ENCODE measurements around the gene OPA1. TPM values are rescaled to one million over a fixed set of nuclear protein-coding genes. Genes with fewer than 3 reads are reported as not detected.

The OPA1 gene
- total RNA-seq, 1 donor from 2014 or later, result 54.6 TPM

GRCh38 chr3:193729088-193729465 lies 136.1 kb downstream of the OPA1 start:
- Mint-ChIP-seq H3K9me3 (ENCODE audit: low read depth) (no peaks in the 10 kb centered on the region), H3K4me1 (ENCODE audit: low read depth) (peaks cover 5% of the 10 kb centered on the region), H3K4me3 (ENCODE audit: unreplicated experiment) (no peak overlapping the region), H3K36me3 (ENCODE audit: low read depth) (peaks cover 2% of the 10 kb centered on the region), H3K27me3 (ENCODE audit: low read depth) (peaks cover 27% of the 10 kb centered on the region), H3K27ac (ENCODE audit: unreplicated experiment) (no peak overlapping the region)
- DNase-seq (ENCODE audit: low spot score), result no peak
- TF ChIP-seq CTCF (IDR thresholded peaks at IDR 0.05), result no peak

DNA sequence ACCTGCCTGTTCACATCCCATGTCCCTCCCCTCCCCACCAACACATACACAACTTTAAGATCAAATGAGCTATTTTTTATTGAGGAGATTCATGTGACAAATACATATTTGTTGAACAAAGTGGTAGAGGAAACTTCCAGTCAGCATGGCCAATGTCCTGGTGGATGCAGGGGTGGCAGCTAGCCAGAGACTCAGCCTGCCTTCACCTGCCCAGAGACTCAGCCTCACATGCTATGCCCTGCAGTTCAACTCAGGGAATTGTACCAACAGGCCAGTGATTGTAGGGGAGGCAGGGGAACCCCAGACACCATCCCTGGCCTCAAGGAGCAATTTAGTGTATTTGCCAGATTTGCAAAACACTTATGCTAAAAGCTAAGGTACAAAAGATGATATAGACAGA lies 136.6 kb downstream of the OPA1 start:
- peaks cover 2% of the 10 kb centered on the region for H3K36me3 Mint-ChIP-seq (ENCODE audit: low read depth)
- H3K4me3 Mint-ChIP-seq (ENCODE audit: unreplicated experiment), result no peak overlapping the region
- H3K4me1 Mint-ChIP-seq (ENCODE audit: low read depth), result peaks cover 5% of the 10 kb centered on the region
- no peak for DNase-seq (ENCODE audit: low spot score)
- no peak overlapping the region for H3K27ac Mint-ChIP-seq (ENCODE audit: unreplicated experiment)
- peaks cover 26% of the 10 kb centered on the region for H3K27me3 Mint-ChIP-seq (ENCODE audit: low read depth)
- no peak for TF ChIP-seq CTCF (IDR thresholded peaks at IDR 0.05)
- H3K9me3 Mint-ChIP-seq (ENCODE audit: low read depth), result no peaks in the 10 kb centered on the region

- Mint-ChIP-seq H3K4me1 (ENCODE audit: low read depth) (peaks cover 5% of the 10 kb centered on the region), H3K9me3 (ENCODE audit: low read depth) (no peaks in the 10 kb centered on the region), H3K4me3 (ENCODE audit: unreplicated experiment) (no peak overlapping the region), H3K36me3 (ENCODE audit: low read depth) (peaks cover 2% of the 10 kb centered on the region), H3K27ac (ENCODE audit: unreplicated experiment) (no peak overlapping the region), H3K27me3 (ENCODE audit: low read depth) (peaks cover 26% of the 10 kb centered on the region)
- no peak for DNase-seq (ENCODE audit: low spot score)
- no peak for TF ChIP-seq CTCF (IDR thresholded peaks at IDR 0.05)
These were observed 137.5 kb downstream of the OPA1 start for GRCh38 chr3:193730511-193730910.

DNA sequence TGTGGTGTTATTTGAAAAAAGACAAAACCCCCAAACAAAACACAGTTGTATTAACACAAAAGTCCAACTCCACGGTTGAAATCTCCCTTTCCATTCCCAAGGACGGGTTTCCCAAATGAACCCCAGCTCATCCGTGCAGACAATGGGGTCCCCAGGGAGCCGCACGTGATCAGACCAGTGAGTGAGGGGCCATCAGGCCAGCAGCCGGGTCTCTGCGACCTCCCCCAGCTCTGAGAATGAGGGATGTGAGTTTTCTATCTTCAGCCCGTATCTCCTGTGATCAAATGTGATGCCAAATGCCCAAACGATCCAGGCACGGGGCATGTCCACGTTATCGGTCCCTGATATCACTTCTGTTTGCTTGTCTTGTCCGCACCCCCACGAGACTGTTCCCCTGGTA lies 138.0 kb downstream of the OPA1 start:
- H3K27me3 Mint-ChIP-seq (ENCODE audit: low read depth), result peaks cover 28% of the 10 kb centered on the region
- no peak overlapping the region for H3K27ac Mint-ChIP-seq (ENCODE audit: unreplicated experiment)
- DNase-seq (ENCODE audit: low spot score), result no peak
- peaks cover 5% of the 10 kb centered on the region for H3K4me1 Mint-ChIP-seq (ENCODE audit: low read depth)
- no peaks in the 10 kb centered on the region for H3K9me3 Mint-ChIP-seq (ENCODE audit: low read depth)
- no peak for TF ChIP-seq CTCF (IDR thresholded peaks at IDR 0.05)
- peaks cover 3% of the 10 kb centered on the region for H3K36me3 Mint-ChIP-seq (ENCODE audit: low read depth)
- H3K4me3 Mint-ChIP-seq (ENCODE audit: unreplicated experiment), result no peak overlapping the region

DNA sequence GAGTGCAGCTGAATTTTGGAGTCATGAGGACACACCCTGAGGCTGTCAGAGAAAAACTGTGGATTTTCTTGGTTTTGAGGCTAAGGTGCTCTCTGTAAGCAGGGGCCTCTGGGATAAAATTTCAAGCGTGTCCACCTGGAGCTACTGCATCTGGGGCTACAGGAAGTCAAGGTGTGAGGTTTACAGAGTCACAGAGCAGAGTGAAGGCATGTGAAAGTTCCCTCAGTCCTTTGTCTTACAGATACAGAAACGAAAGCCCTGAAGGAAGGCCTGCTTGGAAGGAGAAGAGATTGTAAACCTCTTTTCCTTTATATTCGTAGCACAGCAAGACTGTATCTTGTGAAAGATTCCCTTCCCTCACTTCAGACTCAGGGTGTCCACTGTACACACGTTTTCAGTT lies 138.6 kb downstream of the OPA1 start:
- Mint-ChIP-seq H3K9me3 (ENCODE audit: low read depth) (no peaks in the 10 kb centered on the region), H3K4me1 (ENCODE audit: low read depth) (peaks cover 5% of the 10 kb centered on the region), H3K36me3 (ENCODE audit: low read depth) (peaks cover 6% of the 10 kb centered on the region), H3K27ac (ENCODE audit: unreplicated experiment) (no peak overlapping the region), H3K4me3 (ENCODE audit: unreplicated experiment) (no peak overlapping the region), H3K27me3 (ENCODE audit: low read depth) (peaks cover 33% of the 10 kb centered on the region)
- DNase-seq (ENCODE audit: low spot score), result no peak
- TF ChIP-seq CTCF (IDR thresholded peaks at IDR 0.05), result no peak
